HCT116 (cell line): ENCODE data around the gene NSRP1. TPM values are rescaled to one million over a fixed set of nuclear protein-coding genes. Genes with fewer than 3 reads are reported as not detected.

Experiments used
- ATAC-seq: fragments of 200-7000 bp; cut with Tn5 transposase; 2 replicates; pipeline ENCODE4 v1.9.1; 2020; ENCODE audit warnings: mild to moderate bottlenecking, moderate library complexity
- BruUV-seq: library from RNA; stranded (reverse); fragments of 400-500 nt; replicated peaks from 2 replicates; lab custom pipeline; 2021; lab: Mats Ljungman, UMichigan
- CTCF ChIA-PET: fragments of 300-600 bp; sonication (Branson Sonifier 250); formaldehyde crosslinking; loops from one replicate; lab custom pipeline; 2021; ENCODE audit warnings: antibody characterized with exemption; lab: Charles Lee
- POLR2A ChIA-PET: fragments of 300-600, 350-600 bp; sonication (Branson Sonifier 250); formaldehyde crosslinking; loops from one replicate; lab custom pipeline; 2021; ENCODE audit warnings: antibody characterized with exemption; lab: Charles Lee
- RAD21 ChIA-PET, 2 experiments: fragments of 300-600 bp; sonication (Branson Sonifier 250); formaldehyde crosslinking; loops; one replicate each; lab custom pipeline; 2023; ENCODE audit warnings: low total read pairs in 2 of 2; ENCODE audit not compliant: uncharacterized antibody in 2 of 2, unreplicated experiment in 2 of 2, low non-redundant PET in 1 of 2; lab: Charles Lee
- DNase-seq: peaks from one replicate; pipeline ENCODE4 v3.0.0-alpha.2; 2010; ENCODE audit warnings: low read depth, low spot score
- H2AFZ ChIP-seq: fragments of 200-600 bp; shearing (Covaris generic), sonication (generic); 2 replicates; pipeline ENCODE4 v1.6.1; 2017; ENCODE audit warnings: low read depth, mixed run types, mixed read lengths, antibody characterized with exemption, low read length; ENCODE audit not compliant: poor library complexity, severe bottlenecking
- H3K27ac ChIP-seq: 2 replicates; pipeline ENCODE4 v1.5.1; 2012; ENCODE audit warnings: low read depth, low read length
- H3K27me3 ChIP-seq: fragments of 200-600 bp; sonication (generic); 2 replicates; pipeline ENCODE4 v1.6.1; 2016; ENCODE audit warnings: mixed run types, low read length, mixed read lengths; ENCODE audit not compliant: insufficient read depth
- H3K36me3 ChIP-seq, 2 experiments: fragments of 200-500 bp in 1 of 2; fragments of 200-600 bp in 1 of 2; sonication (Bioruptor generic) in 1 of 2; sonication (generic) in 1 of 2; 2 replicates each; pipeline versions ENCODE4 v1.5.1 to v1.6.1; 2014 to 2016; ENCODE audit warnings: low read length in 2 of 2, inconsistent platforms in 1 of 2, mixed read lengths in 1 of 2, mixed run types in 1 of 2; ENCODE audit not compliant: insufficient read depth in 2 of 2, control insufficient read depth in 1 of 2
- H3K4me1 ChIP-seq, 2 experiments: fragments of 200-600 bp in 1 of 2; sonication (generic) in 1 of 2; 2 replicates each; pipeline versions ENCODE4 v1.5.1 to v1.6.1; 2012 to 2017; ENCODE audit warnings: low read length in 2 of 2, inconsistent platforms in 1 of 2, mild to moderate bottlenecking in 1 of 2, mixed read lengths in 1 of 2, mixed run types in 1 of 2, moderate library complexity in 1 of 2; ENCODE audit not compliant: insufficient read depth in 2 of 2, control insufficient read depth in 1 of 2
- H3K4me2 ChIP-seq: fragments of 200-600 bp; sonication (generic); 2 replicates; pipeline ENCODE4 v1.6.1; 2017; ENCODE audit warnings: mixed run types, low read length, mixed read lengths
- H3K4me3 ChIP-seq, 2 experiments: fragments of 200-600 bp in 1 of 2; sonication (generic) in 1 of 2; replicated peaks in 1 of 2; 2 replicates each; pipeline ENCODE4 v1.5.1; 2011 to 2016; ENCODE audit warnings: low read length in 2 of 2, control low read depth in 1 of 2, low read depth in 1 of 2, mild to moderate bottlenecking in 1 of 2, mixed read lengths in 1 of 2, mixed run types in 1 of 2
- H3K79me2 ChIP-seq: fragments of 200-600 bp; sonication (generic); 2 replicates; pipeline ENCODE4 v1.6.1; 2017; ENCODE audit warnings: mild to moderate bottlenecking, mixed run types, low read length, moderate library complexity, mixed read lengths; ENCODE audit not compliant: insufficient read depth
- H3K9ac ChIP-seq: fragments of 200-600 bp; sonication (generic); 2 replicates; pipeline ENCODE4 v1.6.1; 2016; ENCODE audit warnings: low read length, mixed read lengths
- H3K9me2 ChIP-seq: fragments of 200-600 bp; sonication (generic), shearing (Covaris generic); 2 replicates; pipeline ENCODE4 v1.6.1; 2017; ENCODE audit warnings: mixed run types, mild to moderate bottlenecking, moderate library complexity; ENCODE audit not compliant: insufficient read depth
- H3K9me3 ChIP-seq, 2 experiments: fragments of 200-500 bp in 1 of 2; fragments of 200-600 bp in 1 of 2; sonication (Bioruptor generic) in 1 of 2; sonication (generic) in 1 of 2; 2 replicates each; pipeline ENCODE4 v1.6.1; 2014 to 2017; ENCODE audit warnings: low read length in 2 of 2, mixed read lengths in 2 of 2, inconsistent platforms in 1 of 2, low read depth in 1 of 2, mild to moderate bottlenecking in 1 of 2, mixed run types in 1 of 2, moderate library complexity in 1 of 2; ENCODE audit not compliant: control insufficient read depth in 1 of 2, insufficient read depth in 1 of 2
- H4K20me1 ChIP-seq: fragments of 200-600 bp; sonication (generic), shearing (Covaris generic); 2 replicates; pipeline ENCODE4 v1.6.1; 2017; ENCODE audit warnings: mixed run types, mild to moderate bottlenecking, moderate library complexity; ENCODE audit not compliant: insufficient read depth
- ATF3 ChIP-seq: IDR thresholded peaks from 2 replicates; pipeline ENCODE4 v1.6.1; 2012
- CEBPB ChIP-seq: IDR thresholded peaks from 2 replicates; pipeline ENCODE4 v1.6.1; 2012; ENCODE audit warnings: low read depth
- CTCF ChIP-seq, 3 experiments: fragments of 200-600 bp in 1 of 3; sonication (generic) in 1 of 3; IDR thresholded peaks in 2 of 3; conservative IDR thresholded peaks in 1 of 3; 2 replicates each; pipeline ENCODE4 v1.5.1; 2012 to 2017; ENCODE audit warnings: low read depth in 2 of 3, low read length in 2 of 3, antibody characterized with exemption in 1 of 3, borderline replicate concordance in 1 of 3, control low read depth in 1 of 3, mild to moderate bottlenecking in 1 of 3, mixed read lengths in 1 of 3, mixed run types in 1 of 3, moderate library complexity in 1 of 3; ENCODE audit not compliant: insufficient read depth in 1 of 3
- ELF1 ChIP-seq: IDR thresholded peaks from 2 replicates; pipeline ENCODE4 v1.6.1; 2012; ENCODE audit warnings: low read depth, borderline replicate concordance
- EZH2phosphoT487 ChIP-seq: fragments of 200-600 bp; IDR thresholded peaks from 2 replicates; pipeline ENCODE4 v1.6.1; 2018; ENCODE audit warnings: antibody characterized with exemption, borderline replicate concordance
- RAD21 ChIP-seq: IDR thresholded peaks from 2 replicates; pipeline ENCODE4 v1.6.1; 2012; ENCODE audit warnings: low read depth, mild to moderate bottlenecking
- REST ChIP-seq: IDR thresholded peaks from 2 replicates; pipeline ENCODE4 v1.6.1; 2012; ENCODE audit warnings: low read depth
- SRF ChIP-seq: IDR thresholded peaks from 2 replicates; pipeline ENCODE4 v1.6.1; 2012; ENCODE audit warnings: low read depth
- TCF7L2 ChIP-seq: IDR thresholded peaks from 2 replicates; pipeline ENCODE4 v1.7.0; 2011; ENCODE audit warnings: borderline replicate concordance, inconsistent platforms; ENCODE audit not compliant: insufficient read depth, insufficient read length; ENCODE audit errors: extremely low read depth
- YY1 ChIP-seq: IDR thresholded peaks from 2 replicates; pipeline ENCODE4 v1.6.1; 2011; ENCODE audit warnings: low read length, low read depth, moderate library complexity, mild to moderate bottlenecking; ENCODE audit not compliant: insufficient replicate concordance; ENCODE audit errors: extremely low read depth
- ZBTB33 ChIP-seq: IDR thresholded peaks from 2 replicates; pipeline ENCODE4 v1.6.1; 2011; ENCODE audit warnings: mild to moderate bottlenecking, low read length, moderate library complexity; ENCODE audit not compliant: insufficient replicate concordance; ENCODE audit errors: extremely low read depth
- ZFX ChIP-seq: fragments of 450-650 bp; IDR thresholded peaks from 2 replicates; pipeline ENCODE4 v1.6.1; 2017
- ZNF274 ChIP-seq: fragments of 200-500 bp; sonication (Bioruptor generic); IDR thresholded peaks from 2 replicates; pipeline ENCODE4 v1.6.1; 2014; ENCODE audit warnings: mild to moderate bottlenecking, low read depth, low read length, inconsistent platforms
- intact Hi-C: fragments of 100-400 bp; cut with micrococcal nuclease; formaldehyde crosslinking; loops from 2 replicates; pipeline ENCODE4 v1.10.0; 2022
- total RNA-seq: library from RNA; stranded (reverse); gene quantifications from one replicate; pipeline ENCODE4 v1.2.1, GENCODE V29; 2021; ENCODE audit not compliant: unreplicated experiment

The NSRP1 gene
- total RNA-seq, 1 experiment from 2014 or later = 24.9 TPM

GRCh38 chr17:30133197-30133596 lies 16.6 kb downstream of the NSRP1 start:
- no peak for ATAC-seq
- POLR2A ChIA-PET = interaction anchor here (0.6 to 1.2 kb wide), 2 partner anchors 15 to 368 kb away, joined by 3 to 9 read pairs; no protein-coding TSS in a partner anchor

More at GRCh38 chr17:30133197-30133596, 16.6 kb downstream of the NSRP1 start:
- Histone ChIP-seq H3K27ac (no peak overlapping the region), H3K9me3 (no peaks in the 10 kb centered on the region), H3K4me1 (no peaks in the 10 kb centered on the region), H3K79me2 (peaks cover 97% of the 10 kb centered on the region), H4K20me1 (peaks cover 27% of the 10 kb centered on the region; the same call in 1 of the 2 replicates), H3K4me3 (no peak overlapping the region), H2AFZ (no peak overlapping the region), H3K4me2 (no peak overlapping the region), H3K36me3 (peaks cover 20 to 27% of the 10 kb centered on the region in 2 experiments; a peak in 3 of 4 replicates), H3K9me2 (no peaks in the 10 kb centered on the region), H3K27me3 (no peaks in the 10 kb centered on the region), H3K9ac (no peak overlapping the region)
- no peak for DNase-seq
- intact Hi-C loops = no loop called here
- TF ChIP-seq TCF7L2 = no peak
- no peak for TF ChIP-seq REST
- TF ChIP-seq ELF1 = no peak
- no peak for TF ChIP-seq RAD21
- no peak for TF ChIP-seq CEBPB
- TF ChIP-seq ZBTB33 = no peak
- no peak for TF ChIP-seq CTCF (IDR thresholded peaks at IDR 0.05 in 2 of 3, conservative IDR thresholded peaks at IDR 0.05 in 1 of 3; ENCODE audit: borderline replicate concordance in 1 of 3, insufficient read depth in 1 of 3, low read depth in 2 of 3, low read length in 2 of 3)
- no peak for TF ChIP-seq ZFX
- TF ChIP-seq ATF3 = no peak
- TF ChIP-seq ZNF274 = no peak
- no peak for TF ChIP-seq YY1
- no peak for TF ChIP-seq SRF
- no peak for TF ChIP-seq EZH2phosphoT487
- CTCF ChIA-PET = interaction anchor here (0.6 kb wide), 1 partner anchor 8 kb away, joined by 3 read pairs; no protein-coding TSS in a partner anchor
- no TSS peak for BruUV-seq
- RAD21 ChIA-PET = interaction anchor here in 1 of 2 experiments (0.6 kb wide), 1 partner anchor 190 kb away, joined by 4 read pairs; no protein-coding TSS in a partner anchor
